GM19455 (cell line): ENCODE data around the gene GSX1.
A peak's percentile ranks its signal among the peaks of the same experiment; 100 is the strongest.
"Not testable (repeated sequence)": the region's sequence is repeated elsewhere in the genome, so short reads cannot be mapped to it uniquely, and the experiment has no call there.

Source experiments
- ATAC-seq: cut with Tn5 transposase; IDR thresholded peaks from one replicate; pipeline ENCODE4 v1.9.1; 2021; ENCODE audit not compliant: unreplicated experiment

The GSX1 gene

GRCh38 chr13:27792393-27793218 is at the start of gene GSX1:
TSS of gene GSX1 (plus strand) at chr13:27792483. CDS start at chr13:27792691, 208 bp downstream.
- ATAC-seq = no peak

- no peak for ATAC-seq
Observed at GRCh38 chr13:27744801-27745200, 47.5 kb upstream of the GSX1 start.

GRCh38 chr13:27745301-27745700 is 47.0 kb upstream of the GSX1 start:
- ATAC-seq = no peak

DNA sequence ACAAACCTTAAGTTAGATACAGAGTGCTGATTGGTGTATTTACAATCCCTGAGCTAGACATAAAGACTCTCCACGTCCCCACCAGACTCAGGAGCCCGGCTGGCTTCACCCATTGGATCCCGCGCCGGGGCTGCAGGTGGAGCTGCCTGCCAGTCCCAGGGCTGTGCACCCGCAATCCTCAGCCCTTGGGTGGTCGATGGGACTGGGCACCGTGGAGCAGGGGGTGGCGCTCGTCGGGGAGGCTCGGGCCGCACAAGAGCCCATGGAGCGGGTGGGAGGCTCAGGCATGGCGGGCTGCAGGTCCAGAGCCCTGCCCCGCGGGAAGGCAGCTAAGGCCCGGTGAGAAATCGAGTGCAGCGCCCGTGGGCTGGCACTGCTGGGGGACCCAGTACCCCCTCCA is 44.1 kb upstream of the GSX1 start:
- not testable (repeated sequence) for ATAC-seq

DNA sequence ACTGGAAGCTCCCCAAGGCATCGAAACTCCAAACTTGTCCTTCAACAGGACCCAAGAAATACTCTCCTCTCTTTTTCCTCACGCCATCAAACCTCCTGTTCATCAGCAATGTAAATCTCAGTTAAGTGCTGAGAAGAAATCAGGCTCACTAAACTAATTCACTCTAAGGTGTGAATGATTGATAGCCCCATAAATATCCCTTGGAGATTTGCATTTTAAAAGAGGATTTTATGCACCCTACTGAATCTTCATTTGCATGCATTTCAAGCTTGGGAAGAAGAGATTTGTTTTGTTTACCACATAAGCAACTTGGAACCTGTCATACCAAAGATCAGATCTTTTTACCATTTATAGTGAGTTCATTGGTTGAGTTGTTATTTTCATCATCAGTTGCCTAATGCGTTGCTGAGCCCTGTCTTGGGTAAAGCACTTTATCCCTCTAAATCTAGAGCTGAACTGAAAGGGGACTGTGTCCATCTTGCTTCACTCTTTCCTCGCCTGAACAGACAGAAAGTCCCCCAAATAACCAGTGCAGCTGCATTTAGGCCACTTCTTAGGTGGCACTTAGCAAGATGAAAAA is 40.2 kb upstream of the GSX1 start:
- ATAC-seq = no peak

DNA sequence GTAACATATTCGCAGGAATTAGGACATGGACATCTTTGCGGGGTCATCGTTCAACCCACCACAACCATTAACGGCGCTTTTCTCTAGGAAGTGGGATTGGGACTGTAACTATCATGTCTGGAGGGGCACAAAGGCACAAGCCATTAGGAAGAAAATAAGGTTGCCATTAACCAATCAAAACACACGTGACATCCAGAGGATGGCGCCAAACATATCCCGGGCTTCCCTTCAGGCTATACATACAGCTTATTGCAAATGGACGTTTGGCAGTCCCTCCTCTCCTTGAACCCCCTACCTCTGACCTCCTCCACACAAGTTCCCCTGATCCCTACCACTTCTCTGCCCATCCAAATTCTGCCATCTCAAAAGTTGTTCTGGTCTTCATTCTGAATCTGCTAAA is 26.6 kb upstream of the GSX1 start:
- ATAC-seq = no peak

DNA sequence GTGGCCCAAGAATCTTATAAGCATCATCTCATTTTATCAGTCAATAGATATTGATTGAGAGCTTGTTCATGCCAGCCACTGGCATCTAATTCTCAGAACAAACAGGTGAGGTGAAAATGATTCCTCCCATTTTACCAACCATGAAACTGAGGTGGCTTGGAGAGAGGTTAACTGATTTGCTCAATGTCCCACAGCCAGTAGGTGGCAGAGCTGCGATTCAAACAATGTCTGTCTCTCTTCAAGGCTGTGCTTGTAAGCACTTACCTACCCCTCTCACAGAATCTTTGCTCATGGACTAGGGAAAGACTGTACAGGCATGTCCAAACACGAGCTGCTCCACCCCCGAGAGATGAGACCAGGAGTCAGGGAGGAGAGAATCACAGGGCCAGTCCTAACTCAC is 21.5 kb upstream of the GSX1 start:
- ATAC-seq = no peak

GRCh38 chr13:27772651-27773425 is 19.4 kb upstream of the GSX1 start:
- no peak for ATAC-seq

DNA sequence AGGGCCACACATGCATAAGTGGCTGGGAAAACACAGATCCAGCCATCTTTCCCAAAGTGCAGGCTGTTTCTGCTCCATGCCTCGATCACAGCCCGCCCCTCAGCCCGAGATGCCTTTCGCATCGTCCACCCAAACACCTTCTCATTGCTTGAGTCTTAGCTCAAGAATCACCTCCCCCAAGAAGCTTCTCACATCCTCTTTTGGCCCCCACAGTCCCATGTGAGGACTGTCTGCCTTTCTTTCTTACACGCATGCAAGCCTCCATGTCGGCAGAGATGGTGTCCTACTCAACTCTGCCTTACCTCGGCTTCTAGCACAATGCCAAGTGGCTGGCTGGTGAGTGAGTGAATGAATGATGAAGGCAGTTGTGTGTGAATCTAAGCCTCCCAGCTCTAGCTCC is 18.1 kb upstream of the GSX1 start:
- peak; percentile 68 for ATAC-seq

- peak; percentile 16 for ATAC-seq
Observed at GRCh38 chr13:27774651-27775050, 17.6 kb upstream of the GSX1 start.

DNA sequence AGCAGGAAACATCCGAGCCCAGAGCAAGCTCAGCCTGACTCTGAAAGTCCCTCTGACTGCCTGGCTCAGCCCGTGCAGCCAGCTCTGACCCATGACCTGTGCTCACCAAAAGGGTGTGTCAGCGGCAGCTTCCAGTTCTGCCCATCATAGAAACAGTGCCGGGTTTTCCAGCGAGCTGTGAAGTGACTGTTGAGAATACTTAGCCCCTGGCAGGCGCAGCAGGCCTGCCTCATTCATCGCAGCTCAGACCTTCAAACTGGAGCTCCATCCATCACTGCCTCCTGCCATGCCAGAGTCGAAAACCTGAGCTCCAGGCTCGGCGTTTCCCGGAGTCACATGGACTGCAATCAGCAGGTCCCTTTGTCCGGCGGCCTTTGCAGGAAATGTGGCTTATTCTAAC is 16.3 kb upstream of the GSX1 start:
- no peak for ATAC-seq

DNA sequence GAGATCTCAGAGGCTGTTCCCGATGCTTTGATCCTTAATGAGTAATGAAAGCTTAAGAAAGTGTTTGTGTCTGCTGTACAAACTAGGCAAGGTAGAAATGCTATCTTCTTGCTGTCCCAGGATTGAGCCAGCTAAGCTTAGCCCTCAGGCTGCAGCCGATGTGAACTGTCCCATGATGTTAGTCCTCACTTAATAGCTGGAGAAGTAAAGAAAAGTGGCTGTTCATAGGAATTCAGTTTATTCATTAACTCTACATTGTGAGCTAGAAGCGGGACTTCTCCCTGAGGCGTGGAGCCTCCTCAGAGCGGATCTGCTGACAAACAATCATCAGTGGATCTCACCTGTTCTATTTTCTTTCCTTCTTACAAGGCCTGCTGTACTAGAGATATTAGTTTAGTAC is 10.1 kb upstream of the GSX1 start:
- no peak for ATAC-seq

- ATAC-seq = no peak
Observed at GRCh38 chr13:27783111-27783510, 9.2 kb upstream of the GSX1 start.

- ATAC-seq = no peak
Observed at GRCh38 chr13:27788271-27788670, 4.0 kb upstream of the GSX1 start.

GRCh38 chr13:27789153-27789494 is 3.2 kb upstream of the GSX1 start:
- ATAC-seq = no peak

DNA sequence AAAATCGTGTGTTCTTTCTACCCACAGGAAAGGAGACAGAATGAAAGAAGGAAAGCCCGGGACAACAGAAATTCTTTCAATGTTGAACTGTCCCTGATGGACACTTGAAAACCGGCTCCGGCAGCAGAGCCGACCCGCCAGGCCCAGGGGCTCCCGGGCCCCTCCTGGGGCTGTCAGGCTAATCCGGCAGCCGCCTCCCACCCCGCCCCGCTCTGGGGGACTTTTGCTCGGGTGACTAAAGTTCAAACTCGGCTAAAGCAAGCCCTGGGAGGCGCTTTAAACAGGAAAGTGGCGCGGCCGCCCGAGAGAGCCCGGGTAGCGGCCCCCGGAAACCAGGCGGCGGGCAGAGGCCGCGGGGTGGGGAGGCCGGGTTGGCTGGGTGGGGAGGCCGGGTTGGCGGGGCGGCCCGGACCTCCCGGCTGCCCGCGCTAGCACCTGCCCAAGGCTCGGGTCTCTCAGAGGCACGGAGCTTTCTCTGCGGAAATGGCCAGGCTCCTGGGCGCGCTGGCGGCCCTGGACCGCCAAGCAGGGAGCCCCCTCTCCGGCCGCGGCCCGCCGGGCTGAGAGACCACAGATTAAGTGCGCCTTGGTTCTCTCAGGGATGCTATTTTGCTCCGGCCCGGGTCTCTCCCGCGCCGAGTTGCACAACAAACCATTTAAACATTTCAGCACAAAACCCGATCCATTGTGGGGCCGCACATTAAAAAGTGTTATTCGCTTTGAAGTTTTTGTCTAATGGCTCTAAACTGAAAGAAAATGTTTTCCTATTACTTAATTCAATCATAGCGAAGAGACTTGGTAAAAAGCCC is 2.6 kb upstream of the GSX1 start:
- ATAC-seq = no peak

- ATAC-seq = no peak
Observed at GRCh38 chr13:27790523-27790922, 1.8 kb upstream of the GSX1 start.

DNA sequence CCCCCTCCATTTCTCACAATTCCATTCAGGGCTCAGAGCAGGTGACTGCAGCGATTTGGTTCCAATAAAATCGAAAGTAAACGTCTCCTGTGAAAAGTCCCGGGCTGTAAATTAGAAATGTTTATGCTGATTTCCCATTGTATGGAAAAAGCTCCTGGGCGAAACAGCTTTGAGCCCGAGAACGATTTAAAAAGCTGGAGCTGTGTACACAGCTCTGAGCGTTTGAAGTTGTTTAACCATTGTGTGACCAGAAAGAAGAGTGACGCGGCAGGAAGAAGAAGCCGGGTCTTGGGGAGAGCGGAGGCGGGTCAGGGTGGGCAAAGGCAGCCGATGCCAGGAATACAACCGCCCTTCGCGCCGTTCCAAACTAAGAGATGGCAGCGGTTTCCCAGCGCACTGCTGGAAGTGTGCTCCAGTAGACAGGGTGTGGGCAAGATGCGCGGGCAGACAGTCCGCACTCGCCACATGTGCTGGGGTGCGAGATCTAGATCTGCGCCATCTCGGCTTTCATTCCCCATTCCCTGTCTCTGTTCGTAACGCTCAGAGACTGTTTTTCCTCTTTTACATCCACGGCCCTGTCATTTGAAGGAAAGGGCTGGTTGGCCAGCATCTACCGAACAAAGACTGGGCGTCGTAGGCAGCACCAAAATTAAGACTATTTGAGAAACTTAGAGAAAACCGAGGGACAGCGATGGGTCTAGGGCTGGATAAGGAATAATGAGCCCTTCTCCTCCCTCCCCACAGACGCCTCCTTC is 960 bp upstream of the GSX1 start:
- ATAC-seq = no peak

DNA sequence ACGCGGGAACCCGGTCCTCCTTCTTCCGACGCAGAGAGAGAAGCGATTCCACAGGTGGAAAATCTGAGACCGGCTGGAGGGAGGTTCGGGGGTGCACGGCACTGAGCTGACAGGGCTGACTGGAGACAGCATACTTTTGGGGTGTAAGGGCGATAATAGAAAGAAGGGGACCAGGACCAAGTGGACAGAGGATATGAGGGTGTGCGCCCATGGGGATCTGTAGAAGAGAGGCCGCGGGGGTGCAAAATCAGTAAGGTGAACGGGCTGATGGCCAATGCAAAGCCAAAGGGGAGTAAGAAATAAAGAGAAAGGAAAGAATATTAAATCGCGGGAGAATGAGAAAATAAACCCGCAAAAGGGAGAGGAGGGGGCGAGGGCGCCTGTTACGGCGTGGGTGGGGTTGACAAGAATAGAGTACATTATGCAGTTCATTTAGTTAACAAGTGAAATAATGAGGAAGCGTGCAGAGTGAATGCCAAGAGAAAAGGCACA is 336 bp upstream of the GSX1 start:
- ATAC-seq = no peak
